H1 (cell line): ENCODE data around the gene LORICRIN. TPM values are rescaled to one million over a fixed set of nuclear protein-coding genes. Genes with fewer than 3 reads are reported as not detected.

Source experiments
- CTCF ChIA-PET: fragments of 300-600 bp; sonication (Branson Sonifier 250); formaldehyde crosslinking; loops from one replicate; lab custom pipeline; 2021; ENCODE audit not compliant: partially characterized antibody; lab: Charles Lee
- POLR2A ChIA-PET: fragments of 300-600 bp; sonication (Branson Sonifier 250); formaldehyde crosslinking; loops from one replicate; lab custom pipeline; 2021; ENCODE audit warnings: inconsistent platforms; ENCODE audit not compliant: partially characterized antibody; lab: Charles Lee
- DNase-seq, 2 experiments: peaks; one replicate each; pipeline versions ENCODE4 v3.0.0 to v3.0.0-alpha.2; 2010 to 2022; ENCODE audit warnings: low spot score in 2 of 2, low read depth in 1 of 2, mixed read lengths in 1 of 2
- FAIRE-seq: peaks from 2 replicates; lab custom pipeline; 2011; peaks lifted over from hg19 to GRCh38; lab: Jason Lieb, UNC
- H2AFZ ChIP-seq: 2 replicates; pipeline ENCODE4 v1.8.1; 2012; ENCODE audit warnings: low read length, inconsistent platforms
- H2AK5ac ChIP-seq: 2 replicates; pipeline ENCODE4 v1.6.1; 2013; ENCODE audit warnings: low read depth, low read length
- H2BK120ac ChIP-seq: replicated peaks from 2 replicates; pipeline ENCODE3; 2013; ENCODE audit warnings: low read depth, low read length, inconsistent platforms
- H2BK12ac ChIP-seq: 2 replicates; pipeline ENCODE4 v1.6.1; 2013; ENCODE audit warnings: low read depth, low read length
- H2BK15ac ChIP-seq: 2 replicates; pipeline ENCODE4 v1.6.1; 2013; ENCODE audit warnings: low read length
- H2BK20ac ChIP-seq: 2 replicates; pipeline ENCODE4 v1.6.1; 2013; ENCODE audit warnings: low read length
- H2BK5ac ChIP-seq: 2 replicates; pipeline ENCODE4 v1.6.1; 2013; ENCODE audit warnings: low read depth, low read length
- H3K14ac ChIP-seq: 2 replicates; pipeline ENCODE4 v1.6.1; 2013; ENCODE audit warnings: inconsistent platforms; ENCODE audit not compliant: insufficient read length
- H3K18ac ChIP-seq: 2 replicates; pipeline ENCODE4 v1.6.1; 2013; ENCODE audit warnings: low read length; ENCODE audit errors: extremely low read depth
- H3K23ac ChIP-seq: 2 replicates; pipeline ENCODE4 v1.6.1; 2013; ENCODE audit warnings: inconsistent platforms; ENCODE audit not compliant: insufficient read length
- H3K23me2 ChIP-seq: 2 replicates; pipeline ENCODE4 v1.6.1; 2013; ENCODE audit warnings: low read depth, low read length
- H3K27ac ChIP-seq: 2 replicates; pipeline ENCODE4 v1.6.1; 2011; ENCODE audit warnings: low read depth, low read length, inconsistent platforms
- H3K27me3 ChIP-seq, 4 experiments: replicated peaks in 1 of 4; 1 replicate in 1 of 4; 2 replicates in 3 of 4; pipeline versions ENCODE4 v1.6.1 to v1.8.1; 2011 to 2013; ENCODE audit warnings: low read length in 3 of 4, mild to moderate bottlenecking in 3 of 4, inconsistent platforms in 2 of 4, mixed read lengths in 2 of 4, moderate library complexity in 1 of 4; ENCODE audit not compliant: control insufficient read depth in 3 of 4, insufficient read depth in 3 of 4; ENCODE audit errors: extremely low read depth in 1 of 4
- H3K36me3 ChIP-seq, 4 experiments: 2 replicates each; pipeline versions ENCODE4 v1.6.1 to v1.8.1; 2011 to 2013; ENCODE audit warnings: mild to moderate bottlenecking in 4 of 4, low read length in 3 of 4, moderate library complexity in 2 of 4, control low read depth in 1 of 4, inconsistent platforms in 1 of 4; ENCODE audit not compliant: insufficient read depth in 4 of 4, control insufficient read depth in 2 of 4
- H3K4ac ChIP-seq: replicated peaks from 2 replicates; pipeline ENCODE3; 2013; ENCODE audit warnings: low read length, low read depth, mixed read lengths, inconsistent platforms; ENCODE audit not compliant: insufficient read length
- H3K4me1 ChIP-seq, 4 experiments: replicated peaks in 1 of 4; 1 replicate in 1 of 4; 2 replicates in 3 of 4; pipeline versions ENCODE4 v1.6.1 to v1.8.1; 2011 to 2013; ENCODE audit warnings: low read length in 3 of 4, inconsistent platforms in 2 of 4, mixed read lengths in 1 of 4; ENCODE audit not compliant: insufficient read depth in 4 of 4, control insufficient read depth in 3 of 4
- H3K4me2 ChIP-seq, 2 experiments: 2 replicates each; pipeline versions ENCODE4 v1.6.1 to v1.8.1; 2011 to 2013; ENCODE audit warnings: low read depth in 2 of 2, low read length in 2 of 2, control low read depth in 1 of 2, inconsistent platforms in 1 of 2, mild to moderate bottlenecking in 1 of 2; ENCODE audit not compliant: insufficient read depth in 1 of 2
- H3K4me3 ChIP-seq, 4 experiments: fragments of 200-600, 300-600 bp in 1 of 4; sonication (generic), shearing (Covaris generic), sonication (Bioruptor Twin) in 1 of 4; 2 replicates each; pipeline versions ENCODE4 v1.5.1 to v1.8.1; 2011 to 2016; ENCODE audit warnings: low read length in 4 of 4, low read depth in 3 of 4, control low read depth in 2 of 4, inconsistent platforms in 2 of 4, mild to moderate bottlenecking in 2 of 4, mixed read lengths in 1 of 4, moderate library complexity in 1 of 4; ENCODE audit not compliant: insufficient read depth in 2 of 4; ENCODE audit errors: extremely low read depth in 1 of 4
- H3K56ac ChIP-seq: replicated peaks from 2 replicates; pipeline ENCODE3; 2013; ENCODE audit warnings: low read depth, mild to moderate bottlenecking, mixed read lengths, low read length, inconsistent platforms; ENCODE audit not compliant: insufficient read length
- H3K79me1 ChIP-seq: 2 replicates; pipeline ENCODE4 v1.6.1; 2013; ENCODE audit warnings: low read depth, low read length, control low read depth
- H3K79me2 ChIP-seq, 2 experiments: 2 replicates each; pipeline versions ENCODE4 v1.6.1 to v1.8.1; 2012 to 2013; ENCODE audit warnings: low read length in 2 of 2, mild to moderate bottlenecking in 2 of 2, inconsistent platforms in 1 of 2; ENCODE audit not compliant: insufficient read depth in 2 of 2, control insufficient read depth in 1 of 2
- H3K9ac ChIP-seq, 4 experiments: replicated peaks in 1 of 4; 1 replicate in 1 of 4; 2 replicates in 3 of 4; pipeline versions ENCODE4 v1.6.1 to v1.8.1; 2011 to 2013; ENCODE audit warnings: low read depth in 3 of 4, low read length in 3 of 4, control low read depth in 2 of 4, mild to moderate bottlenecking in 2 of 4, moderate library complexity in 2 of 4, inconsistent platforms in 1 of 4; ENCODE audit errors: extremely low read depth in 1 of 4
- H3K9me3 ChIP-seq, 2 experiments: 2 replicates each; pipeline versions ENCODE4 v1.6.1 to v1.8.1; 2012 to 2013; ENCODE audit warnings: mild to moderate bottlenecking in 2 of 2, moderate library complexity in 2 of 2, control low read depth in 1 of 2, inconsistent platforms in 1 of 2, low read depth in 1 of 2, low read length in 1 of 2, mixed read lengths in 1 of 2; ENCODE audit not compliant: insufficient read depth in 2 of 2
- H4K20me1 ChIP-seq, 2 experiments: replicated peaks in 1 of 2; 2 replicates each; pipeline versions ENCODE3 to v1.8.1; 2011 to 2013; ENCODE audit warnings: inconsistent platforms in 2 of 2, low read length in 2 of 2, mild to moderate bottlenecking in 1 of 2; ENCODE audit not compliant: insufficient read depth in 2 of 2, control insufficient read depth in 1 of 2
- H4K5ac ChIP-seq: 2 replicates; pipeline ENCODE4 v1.6.1; 2013; ENCODE audit warnings: low read length, low read depth, mixed read lengths, inconsistent platforms; ENCODE audit not compliant: insufficient read length
- H4K8ac ChIP-seq: 2 replicates; pipeline ENCODE4 v1.8.0; 2013; ENCODE audit warnings: mild to moderate bottlenecking, moderate library complexity, low read length, inconsistent platforms; ENCODE audit not compliant: insufficient read depth; ENCODE audit errors: extremely low read depth
- H4K91ac ChIP-seq: replicated peaks from 2 replicates; pipeline ENCODE3; 2013; ENCODE audit warnings: low read length, mixed read lengths, inconsistent platforms; ENCODE audit not compliant: insufficient read length
- CHD2 ChIP-seq: IDR thresholded peaks from 2 replicates; pipeline ENCODE4 v1.6.1; 2012; ENCODE audit warnings: low read length, improper control_type of control experiment
- CTBP2 ChIP-seq: IDR thresholded peaks from 2 replicates; pipeline ENCODE4 v1.7.0; 2011; ENCODE audit warnings: borderline replicate concordance, mild to moderate bottlenecking, moderate library complexity, mixed read lengths, low read length; ENCODE audit not compliant: insufficient read depth, insufficient read length
- E2F6 ChIP-seq: IDR thresholded peaks from 2 replicates; pipeline ENCODE4 v1.6.1; 2012; ENCODE audit warnings: inconsistent platforms
- POLR2AphosphoS5 ChIP-seq: IDR thresholded peaks from 2 replicates; pipeline ENCODE4 v1.6.1; 2011; ENCODE audit warnings: low read depth, low read length
- SRF ChIP-seq: IDR thresholded peaks from 2 replicates; pipeline ENCODE4 v1.6.1; 2011; ENCODE audit warnings: mild to moderate bottlenecking, low read depth, low read length, moderate library complexity
- TCF12 ChIP-seq: IDR thresholded peaks from 2 replicates; pipeline ENCODE4 v1.6.1; 2011; ENCODE audit warnings: low read depth, mild to moderate bottlenecking, low read length
- USF2 ChIP-seq: IDR thresholded peaks from 2 replicates; pipeline ENCODE4 v1.6.1; 2011; ENCODE audit warnings: low read length, improper control_type of control experiment
- ZNF274 ChIP-seq: IDR thresholded peaks from 2 replicates; pipeline ENCODE4 v1.7.0; 2012; ENCODE audit warnings: low read length, borderline replicate concordance; ENCODE audit errors: extremely low read depth
- whole genome bisulfite sequencing, 2 experiments: shearing (Covaris generic) in 1 of 2; methylation state at CpG; one replicate each; pipeline versions ENCODE4 v1.1.6 to v1.1.7; 2013 to 2015; ENCODE audit warnings: low lambda C conversion rate in 2 of 2, mixed read lengths in 2 of 2, inconsistent platforms in 1 of 2, low coverage in 1 of 2, missing lambda C conversion rate in 1 of 2; ENCODE audit not compliant: insufficient replicate concordance in 2 of 2, insufficient coverage in 1 of 2, insufficient read length in 1 of 2; ENCODE audit errors: extremely low coverage in 1 of 2, missing lambda C conversion rate in 1 of 2; 5-methylcytosine and 5-hydroxymethylcytosine counted together
- polyA plus RNA-seq, 7 experiments: library from polyadenylated mRNA; depleted of rRNA in 3 of 7; stranded (reverse) in 5 of 7; unstranded in 2 of 7; fragments of >200 nt in 5 of 7; fragments of 200-250 nt in 2 of 7; gene quantifications; 1 replicate in 5 of 7; 2 replicates in 1 of 7; 4 replicates in 1 of 7; pipeline versions ENCODE4 v1.2.1 to v1.2.3, GENCODE V29; 2011 to 2013; ENCODE audit warnings: missing spikeins in 2 of 7, mixed read lengths in 2 of 7
- total RNA-seq: library from RNA; stranded (reverse); fragmentation: NEBNext Ultra II Directional; extraction: Animal tissue kit (Norgen Biotek cat#: 25700); gene quantifications from 2 replicates; pipeline ENCODE4 v1.2.1, GENCODE V29; 2021

LORICRIN gene
- total and polyA plus RNA-seq, 2 of the 8 experiments (the other 6 are each of a cell fraction or from before 2014, with no cell fraction given) = not detected

- no peak overlapping the region; the same call in 1 of the 2 replicates for H2BK12ac ChIP-seq
- TF ChIP-seq SRF (no peak), CTBP2 (no peak), ZNF274 (no peak), POLR2AphosphoS5 (no peak), USF2 (no peak), TCF12 (no peak), E2F6 (no peak), CHD2 (no peak)
- TF ChIP-seq, all 59 proteins: peak for 0
- no peak overlapping the region for H3K4me3 ChIP-seq
- no peaks in the 10 kb centered on the region for H4K20me1 ChIP-seq
- H3K18ac ChIP-seq = no peak overlapping the region
- ChIA-PET CTCF (interaction anchor here (0.6 to 1.0 kb wide), 2 partner anchors 11 to 16 kb away, joined by 3 read pairs; no protein-coding TSS in a partner anchor), POLR2A (no interaction called here)
- no peak overlapping the region for H3K27ac ChIP-seq
- H3K56ac ChIP-seq = no peak overlapping the region
- H4K91ac ChIP-seq = no peak overlapping the region
- H2BK15ac ChIP-seq = no peak overlapping the region
- H3K9ac ChIP-seq = no peak overlapping the region; a peak in 1 of 7 replicates
- H4K8ac ChIP-seq = no peak overlapping the region
- H3K14ac ChIP-seq = no peak overlapping the region
- no peak overlapping the region for H2AFZ ChIP-seq
- H3K23me2 ChIP-seq = peaks cover 2% of the 10 kb centered on the region; the same call in 1 of the 2 replicates
- H3K27me3 ChIP-seq = no peaks in the 10 kb centered on the region
- H3K36me3 ChIP-seq = no peaks in the 10 kb centered on the region
- H3K79me2 ChIP-seq = no peaks in the 10 kb centered on the region
- peaks cover 0 to 5% (median 2%) of the 10 kb centered on the region in 4 experiments; a peak in 3 of 7 replicates for H3K4me1 ChIP-seq
- no peak for FAIRE-seq
- H3K79me1 ChIP-seq = no peaks in the 10 kb centered on the region
- no peak overlapping the region for H3K4ac ChIP-seq
- no peak for DNase-seq
- H4K5ac ChIP-seq = no peak overlapping the region
- H3K4me2 ChIP-seq = no peak overlapping the region
- H3K23ac ChIP-seq = no peak overlapping the region
- no peak overlapping the region for H2AK5ac ChIP-seq
- no peaks in the 10 kb centered on the region for H3K9me3 ChIP-seq
- WGBS, 2 experiments = 84% methylated on average over 9 of the region's 9 CpGs; no CpG with 5 or more reads in 1 of the 2 experiments
- no peak overlapping the region for H2BK5ac ChIP-seq
- H2BK20ac ChIP-seq = no peak overlapping the region
- H2BK120ac ChIP-seq = no peak overlapping the region
Observed at GRCh38 chr1:153293851-153294250, 34.4 kb downstream of the LORICRIN start.
